RWPE2 (cell line): ENCODE data around the gene TTC9.

ENCODE experiments used
- ATAC-seq: fragments of 200-7000 bp; cut with Tn5 transposase; 3 replicates; pipeline ENCODE4 v1.9.1; 2021; ENCODE audit warnings: low read depth
- DNase-seq: peaks from one replicate; pipeline ENCODE4 v3.0.0-alpha.2; 2020; ENCODE audit warnings: low spot score
- H3K27ac ChIP-seq: fragments of 450-650 bp; 2 replicates; pipeline ENCODE4 v1.5.1; 2017; ENCODE audit warnings: mild to moderate bottlenecking; ENCODE audit not compliant: poor library complexity, severe bottlenecking
- H3K27me3 ChIP-seq: fragments of 250-450 bp; sonication (Bioruptor Pico); 2 replicates; pipeline ENCODE4 v1.5.1; 2021; ENCODE audit warnings: mild to moderate bottlenecking, moderate library complexity; ENCODE audit not compliant: insufficient read depth, poor library complexity, severe bottlenecking
- H3K36me3 ChIP-seq: fragments of 250-450 bp; sonication (Bioruptor Pico); 2 replicates; pipeline ENCODE4 v1.5.1; 2020; ENCODE audit warnings: low read depth, mild to moderate bottlenecking, moderate library complexity
- H3K4me1 ChIP-seq: fragments of 250-450 bp; sonication (Bioruptor Pico); 2 replicates; pipeline ENCODE4 v1.5.1; 2021; ENCODE audit warnings: mild to moderate bottlenecking, moderate library complexity; ENCODE audit not compliant: insufficient read depth, poor library complexity, severe bottlenecking
- H3K4me3 ChIP-seq: fragments of 250-450 bp; sonication (Bioruptor Pico); 2 replicates; pipeline ENCODE4 v1.5.1; 2021; ENCODE audit warnings: mild to moderate bottlenecking, moderate library complexity; ENCODE audit not compliant: severe bottlenecking
- H3K9me3 ChIP-seq: fragments of 250-450 bp; sonication (Bioruptor Pico); 2 replicates; pipeline ENCODE4 v1.5.1; 2021; ENCODE audit warnings: mild to moderate bottlenecking, moderate library complexity; ENCODE audit not compliant: severe bottlenecking
- TF ChIP-seq, protein P1 (sequence below): fragments of 450-650 bp; IDR thresholded peaks from one replicate; pipeline ENCODE4 v1.5.1; 2017; ENCODE audit warnings: mild to moderate bottlenecking, moderate library complexity; ENCODE audit not compliant: poor library complexity, severe bottlenecking

Gene TTC9

DNA sequence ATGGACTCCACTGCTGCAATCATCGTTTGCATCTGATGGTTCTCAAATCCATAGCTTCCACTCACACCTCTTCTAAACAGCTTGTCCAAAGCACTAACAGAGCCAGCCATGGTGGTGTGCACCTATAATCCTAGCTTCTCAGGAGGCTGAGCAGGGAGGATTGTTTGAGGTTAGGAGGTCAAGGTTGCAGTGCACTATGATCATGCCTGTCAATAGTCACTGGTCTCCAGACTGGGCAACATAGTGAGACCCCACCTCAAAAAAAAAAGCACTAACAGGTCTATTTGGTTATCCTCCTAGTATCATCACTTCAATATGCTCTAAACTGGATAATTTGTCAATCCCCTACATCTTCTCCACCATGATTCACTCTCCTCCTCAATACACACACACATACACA, 63.2 kb downstream of the TTC9 start:
- no peaks in the 10 kb centered on the region for H3K36me3 ChIP-seq
- no peak for DNase-seq
- no peaks in the 10 kb centered on the region for H3K9me3 ChIP-seq
- no peak for ATAC-seq
- H3K4me3 ChIP-seq, result no peak overlapping the region
- TF ChIP-seq, protein P1, sequence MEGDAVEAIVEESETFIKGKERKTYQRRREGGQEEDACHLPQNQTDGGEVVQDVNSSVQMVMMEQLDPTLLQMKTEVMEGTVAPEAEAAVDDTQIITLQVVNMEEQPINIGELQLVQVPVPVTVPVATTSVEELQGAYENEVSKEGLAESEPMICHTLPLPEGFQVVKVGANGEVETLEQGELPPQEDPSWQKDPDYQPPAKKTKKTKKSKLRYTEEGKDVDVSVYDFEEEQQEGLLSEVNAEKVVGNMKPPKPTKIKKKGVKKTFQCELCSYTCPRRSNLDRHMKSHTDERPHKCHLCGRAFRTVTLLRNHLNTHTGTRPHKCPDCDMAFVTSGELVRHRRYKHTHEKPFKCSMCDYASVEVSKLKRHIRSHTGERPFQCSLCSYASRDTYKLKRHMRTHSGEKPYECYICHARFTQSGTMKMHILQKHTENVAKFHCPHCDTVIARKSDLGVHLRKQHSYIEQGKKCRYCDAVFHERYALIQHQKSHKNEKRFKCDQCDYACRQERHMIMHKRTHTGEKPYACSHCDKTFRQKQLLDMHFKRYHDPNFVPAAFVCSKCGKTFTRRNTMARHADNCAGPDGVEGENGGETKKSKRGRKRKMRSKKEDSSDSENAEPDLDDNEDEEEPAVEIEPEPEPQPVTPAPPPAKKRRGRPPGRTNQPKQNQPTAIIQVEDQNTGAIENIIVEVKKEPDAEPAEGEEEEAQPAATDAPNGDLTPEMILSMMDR, result no peak
- no peaks in the 10 kb centered on the region for H3K27me3 ChIP-seq
- H3K4me1 ChIP-seq, result peaks cover 13% of the 10 kb centered on the region
- no peak overlapping the region for H3K27ac ChIP-seq

DNA sequence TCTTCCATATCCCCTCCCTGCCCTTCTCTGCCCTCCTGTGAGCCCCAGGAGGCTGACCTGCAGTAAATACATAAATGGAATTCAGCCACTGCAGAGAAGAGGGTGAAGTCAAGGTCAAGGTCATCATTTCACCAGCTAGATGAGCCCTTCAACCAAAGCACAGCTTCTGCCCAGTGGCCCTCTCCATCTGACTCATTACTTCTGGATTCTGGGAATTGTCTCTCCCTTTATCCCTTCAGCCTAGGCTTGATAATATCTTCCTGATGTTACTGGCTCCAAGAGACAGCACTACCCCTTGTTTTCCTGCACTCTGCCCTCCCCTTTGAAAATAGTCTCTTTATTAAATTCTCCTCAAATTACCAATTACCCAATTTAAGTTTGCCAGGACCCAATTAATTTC, 64.5 kb downstream of the TTC9 start:
- H3K9me3 ChIP-seq, result no peaks in the 10 kb centered on the region
- no peak overlapping the region for H3K27ac ChIP-seq
- ATAC-seq (no peak), DNase-seq (no peak)
- no peaks in the 10 kb centered on the region for H3K36me3 ChIP-seq
- H3K27me3 ChIP-seq, result no peaks in the 10 kb centered on the region
- TF ChIP-seq, protein P1, result no peak
- H3K4me3 ChIP-seq, result no peak overlapping the region
- H3K4me1 ChIP-seq, result peaks cover 17% of the 10 kb centered on the region

DNA sequence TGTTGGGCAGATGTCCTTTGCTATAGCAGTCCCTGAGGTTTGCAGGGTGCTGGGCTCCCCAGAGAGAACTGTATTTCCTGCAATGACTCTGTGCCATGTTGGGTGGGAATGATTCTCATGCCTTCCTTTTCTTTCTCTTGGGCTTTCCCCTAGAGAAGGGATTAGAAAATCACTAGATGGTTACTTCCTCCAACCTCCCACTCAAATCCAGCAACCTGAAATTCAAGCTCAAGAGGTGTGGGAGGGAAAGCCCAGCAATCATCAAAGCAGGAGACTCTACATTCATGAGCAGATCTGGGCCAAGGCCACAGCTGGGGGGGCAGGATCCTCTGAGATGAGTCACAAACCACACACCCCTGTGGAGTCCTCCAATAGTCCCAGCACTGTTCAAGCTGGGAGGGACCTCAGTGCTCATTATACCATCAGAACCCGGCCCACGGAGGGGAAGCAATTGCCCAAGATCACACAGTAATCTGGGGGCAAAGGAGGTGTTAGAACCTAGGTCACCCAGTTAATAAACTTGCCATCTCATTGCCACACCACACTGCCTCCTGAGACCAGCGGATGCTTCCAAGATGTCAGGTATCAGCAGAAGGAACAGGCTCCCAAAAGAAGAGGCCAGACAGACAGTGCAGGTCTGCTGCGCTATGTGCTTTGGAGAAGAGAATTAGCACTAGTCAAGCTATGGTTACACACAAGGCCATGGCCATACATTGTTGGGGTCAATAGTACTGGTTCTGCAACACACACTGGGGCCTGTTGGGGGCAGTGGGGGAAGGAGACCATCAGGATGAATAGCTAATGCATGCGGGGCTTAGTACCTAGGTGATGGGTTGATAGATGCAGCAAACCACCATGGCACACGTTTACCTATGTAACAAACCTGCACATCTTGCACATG, 65.7 kb downstream of the TTC9 start:
- H3K27ac ChIP-seq, result no peak overlapping the region
- peaks cover 17% of the 10 kb centered on the region for H3K4me1 ChIP-seq
- DNase-seq, result no peak
- no peaks in the 10 kb centered on the region for H3K27me3 ChIP-seq
- H3K9me3 ChIP-seq, result no peaks in the 10 kb centered on the region
- no peak overlapping the region for H3K4me3 ChIP-seq
- peak; percentile 90 for ATAC-seq
- TF ChIP-seq, protein P1, result no peak
- H3K36me3 ChIP-seq, result no peaks in the 10 kb centered on the region

DNA sequence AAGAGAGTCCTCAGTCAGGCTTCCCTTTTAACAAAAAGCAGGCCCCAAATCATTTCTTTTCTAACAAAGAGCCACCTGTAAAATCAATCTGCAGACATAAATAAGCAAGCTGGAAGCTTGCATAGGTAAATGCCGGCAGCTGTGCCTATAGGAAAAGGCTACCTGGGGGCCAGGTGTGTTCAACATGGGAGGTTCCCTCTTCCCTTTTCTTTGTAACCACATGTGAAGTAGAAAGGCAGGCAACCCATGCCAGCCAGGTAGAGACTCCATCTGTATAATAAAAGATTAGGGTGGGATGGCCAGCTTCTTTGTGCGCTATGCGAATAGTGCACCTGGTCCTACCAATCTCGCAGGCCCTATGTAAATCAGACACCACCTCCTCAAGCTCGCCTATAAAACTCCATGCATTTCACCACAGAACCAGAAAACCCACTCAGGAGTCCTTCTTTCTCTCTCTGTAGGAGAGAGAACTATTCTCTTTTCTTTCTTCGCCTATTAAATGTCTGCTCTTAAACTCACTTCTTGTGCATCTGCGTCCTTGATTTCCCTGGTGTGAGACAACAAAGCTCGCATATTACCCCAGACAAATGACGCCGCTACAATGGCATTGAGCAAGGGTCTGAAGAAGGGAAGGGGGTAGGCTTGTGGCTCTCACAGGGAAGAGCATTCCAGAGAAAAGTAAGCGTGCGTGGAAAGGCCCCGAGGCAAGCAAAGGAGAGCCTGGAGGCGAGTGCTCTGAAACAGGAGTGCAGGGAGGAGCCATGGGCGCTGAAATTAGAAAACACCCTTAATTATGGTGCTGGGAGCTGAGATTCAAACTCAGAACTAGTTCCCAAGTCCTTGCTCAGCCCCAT, 67.2 kb downstream of the TTC9 start:
- DNase-seq (no peak), ATAC-seq (no peak)
- Histone ChIP-seq H3K27ac (peak overlapping the region; percentile 23), H3K9me3 (no peaks in the 10 kb centered on the region), H3K36me3 (no peaks in the 10 kb centered on the region), H3K4me1 (peaks cover 17% of the 10 kb centered on the region), H3K4me3 (no peak overlapping the region), H3K27me3 (no peaks in the 10 kb centered on the region)
- TF ChIP-seq, protein P1, result no peak
